Spleen (tissue), 11 donors: ENCODE results near the gene DNASE1. TPM values are rescaled to one million over a fixed set of nuclear protein-coding genes. Genes with fewer than 3 reads are reported as not detected.

Source experiments
- DNase-seq: peaks from one replicate; pipeline ENCODE4 v3.0.0-alpha.2; 2020
- H3K27ac ChIP-seq, 8 donors: fragments of 200-600 bp; sonication (generic) in 7 of 8; 1 replicate in 4 of 8; 2 replicates in 4 of 8; pipeline versions ENCODE4 v1.5.0 to v1.8.0; 2016 to 2021; ENCODE audit warnings: inconsistent platforms in 4 of 8, mild to moderate bottlenecking in 4 of 8, moderate library complexity in 1 of 8
- H3K27me3 ChIP-seq, 7 donors: fragments of 200-600 bp; sonication (generic) in 6 of 7; replicated peaks in 1 of 7; 1 replicate in 4 of 7; 2 replicates in 3 of 7; pipeline versions ENCODE4 v1.5.0 to v1.8.0; 2016 to 2021; ENCODE audit warnings: inconsistent platforms in 3 of 7, mild to moderate bottlenecking in 1 of 7
- H3K36me3 ChIP-seq, 6 donors: fragments of 200-600 bp; sonication (generic) in 5 of 6; 1 replicate in 4 of 6; 2 replicates in 2 of 6; pipeline versions ENCODE4 v1.5.0 to v1.8.0; 2016 to 2021; ENCODE audit warnings: inconsistent platforms in 2 of 6
- H3K4me1 ChIP-seq, 6 donors: fragments of 200-600 bp; sonication (generic) in 5 of 6; 1 replicate in 3 of 6; 2 replicates in 3 of 6; pipeline versions ENCODE4 v1.5.0 to v1.8.0; 2016 to 2021; ENCODE audit warnings: inconsistent platforms in 3 of 6
- H3K4me3 ChIP-seq, 8 donors: fragments of 200-600 bp; sonication (generic) in 7 of 8; 1 replicate in 4 of 8; 2 replicates in 4 of 8; pipeline versions ENCODE4 v1.5.0 to v1.8.0; 2016 to 2021; ENCODE audit warnings: inconsistent platforms in 4 of 8, mild to moderate bottlenecking in 4 of 8, moderate library complexity in 2 of 8
- H3K9me3 ChIP-seq, 8 donors: fragments of 200-600 bp; sonication (generic) in 7 of 8; 1 replicate in 4 of 8; 2 replicates in 4 of 8; pipeline versions ENCODE4 v1.5.0 to v1.8.0; 2016 to 2021; ENCODE audit warnings: inconsistent platforms in 4 of 8
- CTCF ChIP-seq, 11 experiments: fragments of 200-600 bp in 7 of 11; fragments of 450-650 bp in 4 of 11; sonication (generic) in 4 of 11; IDR thresholded peaks in 8 of 11; conservative IDR thresholded peaks in 3 of 11; 1 replicate in 7 of 11; 2 replicates in 4 of 11; pipeline versions ENCODE4 v1.4.0 to v1.8.0; 2016 to 2021; ENCODE audit warnings: antibody characterized with exemption in 11 of 11, inconsistent platforms in 4 of 11, mild to moderate bottlenecking in 1 of 11
- POLR2A ChIP-seq, 3 donors: fragments of 450-650 bp; IDR thresholded peaks; one replicate each; pipeline ENCODE4 v1.5.1; 2017; ENCODE audit warnings: antibody characterized with exemption in 3 of 3, mild to moderate bottlenecking in 1 of 3
- POLR2AphosphoS5 ChIP-seq, 3 donors: sonication (generic); formaldehyde crosslinking; IDR thresholded peaks; one replicate each; pipeline ENCODE4 v1.5.1; 2017; ENCODE audit warnings: antibody characterized with exemption in 3 of 3
- WGBS, 5 donors: extraction: QIAGEN DNeasy Blood & Tissue Kit in 3 of 5; methylation state at CpG; one replicate each; pipeline versions ENCODE4 v1.1.5 to v1.1.7; 2013 to 2018; 5-methylcytosine and 5-hydroxymethylcytosine counted together
- intact Hi-C: fragments of 100-400 bp; cut with DNase I; formaldehyde crosslinking; loops from one replicate; pipeline ENCODE4 v1.15.0; 2023; ENCODE audit warnings: low total_unique reads
- polyA plus RNA-seq, 3 donors: library from polyadenylated mRNA; stranded (reverse); fragments of 200-250 nt; gene quantifications; one replicate each; pipeline ENCODE4 v1.2.1, GENCODE V29; 2013
- total RNA-seq, 7 donors: library from RNA; depleted of rRNA in 3 of 7; stranded (reverse); fragments of >200 nt in 3 of 7; fragmentation: NEBNext Ultra II Directional in 4 of 7; extraction: Animal tissue kit (Norgen Biotek cat#: 25700) in 4 of 7; gene quantifications; one replicate each; pipeline versions ENCODE4 v1.1.0 to v1.2.1, GENCODE V29; 2016 to 2021
- donor health status: healthy with polysubstance abuse.
- donor health status: DM: no; HTN: no; CAD: no; lungs with moderate emphysema.
- donor health status: DM: no; HTN: no; CAD: no.
- donor health status: Bipolar disorder and iron deficiency.
- donor health status: healthy.
- donor health status: DM: no; HTN: no; CAD: no.
- donor health status: DM: yes; HTN: yes; CAD: no.

DNASE1 gene
- total and polyA plus RNA-seq, 10 donors: 6.1 to 51.9 (median 24.7) TPM

DNA sequence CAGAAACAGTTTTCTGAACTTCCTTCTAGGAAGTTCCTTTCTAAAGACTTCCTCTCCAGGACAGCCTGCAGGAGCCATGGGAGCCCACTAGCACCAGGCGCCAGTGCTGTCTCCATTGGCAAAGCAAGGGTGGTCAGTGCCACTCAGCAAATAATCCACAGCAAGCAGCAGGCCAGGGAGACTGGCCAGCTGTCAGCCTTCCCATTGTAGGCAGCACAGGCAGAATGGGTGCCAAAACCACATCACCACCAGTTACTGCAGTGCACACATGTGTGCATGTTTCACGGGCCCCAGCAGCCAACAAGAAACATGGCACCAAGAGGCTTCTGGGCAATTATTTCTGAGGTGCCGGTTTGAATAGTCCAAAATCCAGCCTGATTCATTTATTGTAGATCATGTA, 26.7 kb downstream of the DNASE1 start:
- Histone ChIP-seq H3K27ac (no peak overlapping the region), H3K4me3 (no peak overlapping the region), H3K27me3 (no peaks in the 10 kb centered on the region), H3K9me3 (no peaks in the 10 kb centered on the region), H3K36me3 (peaks cover 2 to 98% (median 57%) of the 10 kb centered on the region in 6 donors), H3K4me1 (peaks cover 0 to 15% (median 3%) of the 10 kb centered on the region in 6 donors)
- intact Hi-C loops: no loop called here
- 83 to 93% (median 92%) methylated on average over 3 of the region's 3 CpGs for WGBS, 5 donors
- no peak for DNase-seq
- TF ChIP-seq POLR2A (IDR thresholded peaks at IDR 0.05) (no peak), POLR2AphosphoS5 (IDR thresholded peaks at IDR 0.05) (no peak), CTCF (IDR thresholded peaks at IDR 0.05 in 8 of 11, conservative IDR thresholded peaks at IDR 0.05 in 3 of 11) (no peak)

GRCh38 chr16:3687021-3687420, 32.5 kb downstream of the DNASE1 start:
- DNase-seq: no peak
- Histone ChIP-seq H3K36me3 (peaks cover 0 to 72% (median 33%) of the 10 kb centered on the region in 6 donors), H3K4me1 (peaks cover 0 to 21% (median 13%) of the 10 kb centered on the region in 6 donors), H3K27me3 (no peaks in the 10 kb centered on the region), H3K27ac (no peak overlapping the region), H3K4me3 (no peak overlapping the region), H3K9me3 (no peaks in the 10 kb centered on the region)
- TF ChIP-seq POLR2A (IDR thresholded peaks at IDR 0.05): no peak
- no peak for TF ChIP-seq POLR2AphosphoS5 (IDR thresholded peaks at IDR 0.05)
- intact Hi-C loops: no loop called here
- 81 to 93% (median 90%) methylated on average over 7 of the region's 7 CpGs for WGBS, 5 donors

GRCh38 chr16:3687792-3688191, 33.3 kb downstream of the DNASE1 start:
- no peaks in the 10 kb centered on the region for H3K27me3 ChIP-seq
- DNase-seq: no peak
- WGBS, 5 donors: 75 to 86% (median 84%) methylated on average over 9 of the region's 9 CpGs
- no peak overlapping the region for H3K4me3 ChIP-seq
- peaks cover 0 to 64% (median 33%) of the 10 kb centered on the region in 6 donors for H3K36me3 ChIP-seq
- no peak for TF ChIP-seq CTCF (IDR thresholded peaks at IDR 0.05 in 8 of 11, conservative IDR thresholded peaks at IDR 0.05 in 3 of 11)
- no peak for TF ChIP-seq POLR2AphosphoS5 (IDR thresholded peaks at IDR 0.05)
- no peak for TF ChIP-seq POLR2A (IDR thresholded peaks at IDR 0.05)
- H3K9me3 ChIP-seq: no peaks in the 10 kb centered on the region
- H3K27ac ChIP-seq: no peak overlapping the region
- peaks cover 0 to 21% (median 13%) of the 10 kb centered on the region in 6 donors for H3K4me1 ChIP-seq
- intact Hi-C loops: no loop called here

GRCh38 chr16:3689731-3690130, 35.2 kb downstream of the DNASE1 start:
- Histone ChIP-seq H3K4me1 (peaks cover 0 to 21% (median 13%) of the 10 kb centered on the region in 6 donors), H3K36me3 (peaks cover 0 to 55% (median 27%) of the 10 kb centered on the region in 6 donors), H3K27me3 (no peaks in the 10 kb centered on the region), H3K4me3 (no peak overlapping the region), H3K27ac (peak overlapping the region in 1 of 8 donors; percentile 19), H3K9me3 (no peaks in the 10 kb centered on the region)
- no peak for DNase-seq
- intact Hi-C loops: loop anchor here (10.0 kb wide), 1 partner anchor 185 kb away; no protein-coding TSS in a partner anchor
- TF ChIP-seq CTCF (IDR thresholded peaks at IDR 0.05 in 8 of 11, conservative IDR thresholded peaks at IDR 0.05 in 3 of 11) (no peak), POLR2AphosphoS5 (IDR thresholded peaks at IDR 0.05) (no peak), POLR2A (IDR thresholded peaks at IDR 0.05) (no peak)
- WGBS, 5 donors: 87 to 97% (median 95%) methylated on average over 7 of the region's 7 CpGs
